Measurements from ENCODE around the gene MYL12A. TPM values are rescaled to one million over a fixed set of nuclear protein-coding genes. Genes with fewer than 3 reads are reported as not detected.

The MYL12A gene
- total RNA-seq, 1 donor from 2014 or later, result 421 TPM

DNA sequence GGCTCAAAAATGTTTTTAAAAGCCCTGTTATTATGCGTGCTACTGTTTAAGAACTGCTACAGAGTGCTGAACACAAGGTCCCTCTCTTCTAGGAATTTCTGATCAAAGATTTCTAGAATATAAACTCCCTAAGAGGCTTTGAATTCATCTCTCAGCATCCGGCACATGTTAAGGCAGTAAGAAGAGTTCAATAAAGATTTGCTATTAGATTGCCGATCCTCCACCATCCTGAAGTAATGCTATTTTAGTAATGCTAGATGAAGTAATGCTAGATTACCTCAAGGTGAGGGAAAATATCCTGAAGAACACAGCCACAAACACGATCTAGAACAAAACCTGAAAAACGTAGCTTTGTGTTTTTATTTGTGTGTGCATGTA is 13.4 kb downstream of the MYL12A start:
- intact Hi-C loops (cut with DNase I), result loop anchor here (2.0 kb wide), 1 partner anchor 192 kb away; no protein-coding TSS in a partner anchor
- TF ChIP-seq, protein P1, sequence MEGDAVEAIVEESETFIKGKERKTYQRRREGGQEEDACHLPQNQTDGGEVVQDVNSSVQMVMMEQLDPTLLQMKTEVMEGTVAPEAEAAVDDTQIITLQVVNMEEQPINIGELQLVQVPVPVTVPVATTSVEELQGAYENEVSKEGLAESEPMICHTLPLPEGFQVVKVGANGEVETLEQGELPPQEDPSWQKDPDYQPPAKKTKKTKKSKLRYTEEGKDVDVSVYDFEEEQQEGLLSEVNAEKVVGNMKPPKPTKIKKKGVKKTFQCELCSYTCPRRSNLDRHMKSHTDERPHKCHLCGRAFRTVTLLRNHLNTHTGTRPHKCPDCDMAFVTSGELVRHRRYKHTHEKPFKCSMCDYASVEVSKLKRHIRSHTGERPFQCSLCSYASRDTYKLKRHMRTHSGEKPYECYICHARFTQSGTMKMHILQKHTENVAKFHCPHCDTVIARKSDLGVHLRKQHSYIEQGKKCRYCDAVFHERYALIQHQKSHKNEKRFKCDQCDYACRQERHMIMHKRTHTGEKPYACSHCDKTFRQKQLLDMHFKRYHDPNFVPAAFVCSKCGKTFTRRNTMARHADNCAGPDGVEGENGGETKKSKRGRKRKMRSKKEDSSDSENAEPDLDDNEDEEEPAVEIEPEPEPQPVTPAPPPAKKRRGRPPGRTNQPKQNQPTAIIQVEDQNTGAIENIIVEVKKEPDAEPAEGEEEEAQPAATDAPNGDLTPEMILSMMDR (IDR thresholded peaks at IDR 0.05), result no peak
- peaks cover 18 to 46% of the 10 kb centered on the region in 2 donors for H3K4me1 ChIP-seq
- H3K9me3 ChIP-seq, result no peaks in the 10 kb centered on the region
- DNase-seq (ENCODE audit: low spot score in 2 of 2), result no peak
- H3K36me3 ChIP-seq, result peaks cover 25 to 37% of the 10 kb centered on the region in 2 donors
- peak overlapping the region; percentile 96 to 100 for H3K27ac ChIP-seq
- H3K4me3 ChIP-seq, result peak overlapping the region; percentile 94 to 96
- H3K27me3 ChIP-seq, result no peaks in the 10 kb centered on the region

DNA sequence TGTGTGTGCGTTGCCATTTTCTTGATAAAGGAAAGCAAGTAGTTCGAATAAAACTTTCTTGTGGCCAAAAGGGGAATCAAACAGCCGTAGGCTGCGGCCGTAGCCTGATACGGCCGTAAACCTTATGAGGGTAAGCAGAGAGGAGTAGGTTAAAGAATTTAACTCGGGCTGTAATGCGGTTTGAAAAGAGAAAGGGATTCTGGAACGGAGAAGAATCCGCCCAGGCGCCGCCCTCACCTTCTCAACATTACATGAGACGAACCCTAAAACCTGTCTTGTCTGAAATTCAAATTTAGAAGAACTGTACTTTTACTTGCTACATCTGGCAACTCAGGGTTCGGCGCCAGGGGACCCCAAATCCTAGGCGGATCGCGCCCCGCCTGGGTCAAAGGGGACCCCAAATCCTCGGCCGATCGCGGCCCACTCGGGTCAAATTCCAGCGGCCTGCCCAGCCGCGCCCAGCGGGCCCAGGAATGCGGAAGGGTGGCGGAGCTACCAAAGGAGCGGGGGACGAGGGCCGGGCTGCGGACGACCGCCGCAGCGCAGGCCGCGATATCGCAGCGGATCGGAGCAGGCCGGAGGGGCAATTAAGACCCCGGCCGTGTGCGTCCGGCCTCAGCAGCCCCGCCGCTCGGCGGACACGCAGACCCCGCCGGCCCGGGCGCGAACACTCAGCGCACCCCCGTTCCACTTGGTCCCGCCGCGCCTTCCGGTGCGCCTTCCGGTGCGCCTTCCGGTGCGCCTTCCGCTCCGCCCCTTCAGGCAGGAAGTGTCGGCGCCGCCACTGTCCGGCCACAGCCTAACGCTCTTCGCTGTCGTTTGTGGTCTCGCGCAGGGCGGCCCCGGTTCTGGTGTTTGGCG is 14.0 kb downstream of the MYL12A start, which contains the start of gene MYL12B:
TSS of gene MYL12B (plus strand) at position 761 of the 861 bp plus-strand sequence. CDS start 10,766 bp downstream, outside the sequence.
- intact Hi-C loops (cut with DNase I), result loop anchor here (2.0 kb wide), 2 partner anchors 191 to 331 kb away; no protein-coding TSS in a partner anchor
- peak within 1 kb of the TSS; percentile 94 to 96 for H3K4me3 ChIP-seq
- TF ChIP-seq, protein P1 (IDR thresholded peaks at IDR 0.05), result peak in 1 of 3 experiments; percentile 27
- no peaks in the 10 kb centered on the region for H3K27me3 ChIP-seq
- peaks cover 20 to 31% of the 10 kb centered on the region in 2 donors for H3K36me3 ChIP-seq
- peak within 1 kb of the TSS; percentile 96 to 100 for H3K27ac ChIP-seq
- DNase-seq (ENCODE audit: low spot score in 2 of 2), result peak; percentile 22 to 87
- H3K4me1 ChIP-seq, result peaks cover 18 to 42% of the 10 kb centered on the region in 2 donors
- no peaks in the 10 kb centered on the region for H3K9me3 ChIP-seq

DNA sequence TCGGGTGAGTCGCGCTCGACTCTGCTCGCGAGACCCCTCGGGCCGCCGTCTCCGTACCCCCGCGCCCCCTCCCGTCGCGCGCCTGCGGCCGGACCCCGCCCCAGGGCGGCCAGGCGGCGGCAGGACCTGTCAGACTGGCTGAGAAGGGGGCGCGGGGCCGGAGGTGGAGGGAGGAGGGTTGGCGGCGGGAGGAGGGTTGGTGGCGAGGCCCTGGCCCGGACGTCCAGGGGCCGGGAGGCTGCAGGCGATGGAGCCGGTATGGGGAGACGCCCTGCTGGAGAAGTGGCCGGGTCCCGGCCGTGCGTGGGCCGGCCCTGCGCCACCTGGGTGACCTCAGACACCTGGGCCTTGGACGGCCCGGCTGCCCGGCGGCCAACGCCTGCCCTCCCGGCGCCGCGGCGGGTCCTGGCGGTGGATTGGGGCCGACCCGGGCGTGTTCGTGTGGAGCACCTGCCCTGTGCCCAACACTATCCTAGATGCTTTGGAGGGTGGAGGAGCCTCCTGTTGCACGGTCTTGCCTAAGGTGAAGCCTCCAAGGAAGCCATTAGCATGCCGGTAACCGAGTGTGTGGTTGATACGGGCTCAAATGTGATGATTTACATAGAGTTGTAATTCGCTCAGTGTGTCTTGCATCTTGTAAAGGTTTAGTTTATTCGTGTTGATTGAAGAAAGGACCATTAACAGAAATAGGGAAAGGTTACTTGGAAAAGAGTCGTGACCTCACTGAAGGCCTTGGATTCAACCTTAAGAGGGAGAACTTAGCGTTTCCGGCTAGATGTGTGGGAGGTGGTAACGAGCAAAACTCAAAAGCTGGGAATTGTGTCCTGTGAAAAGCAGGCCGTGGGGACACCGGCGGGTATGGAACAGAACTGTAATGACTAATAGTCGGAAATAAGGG is 14.9 kb downstream of the MYL12A start:
- H3K9me3 ChIP-seq, result no peaks in the 10 kb centered on the region
- H3K36me3 ChIP-seq, result peaks cover 15 to 22% of the 10 kb centered on the region in 2 donors
- H3K4me1 ChIP-seq, result peaks cover 12 to 40% of the 10 kb centered on the region in 2 donors
- peak overlapping the region; percentile 94 to 96 for H3K4me3 ChIP-seq
- no peak for DNase-seq (ENCODE audit: low spot score in 2 of 2)
- intact Hi-C loops (cut with DNase I), result loop anchor here (2.0 kb wide), 1 partner anchor 330 kb away; no protein-coding TSS in a partner anchor
- H3K27me3 ChIP-seq, result no peaks in the 10 kb centered on the region
- H3K27ac ChIP-seq, result peak overlapping the region; percentile 96 to 100
- TF ChIP-seq, protein P1 (IDR thresholded peaks at IDR 0.05), result no peak

DNA sequence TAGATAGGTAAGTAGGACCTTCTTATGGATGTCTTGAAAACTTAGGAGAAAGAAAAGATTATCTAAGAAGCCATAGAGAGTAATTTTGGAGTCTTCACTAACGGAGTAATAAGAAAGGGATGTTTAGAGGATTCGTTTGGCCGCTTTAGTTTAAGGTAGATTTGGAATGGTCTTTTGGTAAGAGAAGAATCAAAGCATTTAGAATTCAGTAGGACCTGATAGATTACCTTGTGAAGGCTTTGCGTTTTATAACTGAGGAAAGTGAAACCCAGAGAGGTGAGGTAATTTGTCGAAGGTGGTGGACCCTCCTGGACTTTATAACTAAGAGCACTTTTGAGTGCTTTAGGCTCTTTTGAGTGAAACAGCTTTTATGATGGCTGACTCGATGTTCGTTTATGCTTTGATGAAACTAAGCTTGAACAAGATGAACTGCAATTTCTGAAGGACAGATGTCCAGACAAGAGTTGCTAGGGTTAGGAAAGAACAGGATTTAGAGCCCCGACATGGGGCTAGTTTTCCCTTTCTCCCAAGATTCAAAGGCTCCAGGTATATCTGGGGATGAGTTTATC is 15.6 kb downstream of the MYL12A start:
- H3K27ac ChIP-seq, result peak overlapping the region; percentile 96 to 100
- H3K9me3 ChIP-seq, result no peaks in the 10 kb centered on the region
- H3K27me3 ChIP-seq, result no peaks in the 10 kb centered on the region
- no peak for DNase-seq (ENCODE audit: low spot score in 2 of 2)
- intact Hi-C loops (cut with DNase I), result loop anchor here (2.0 kb wide), 1 partner anchor 330 kb away; no protein-coding TSS in a partner anchor
- TF ChIP-seq, protein P1 (IDR thresholded peaks at IDR 0.05), result no peak
- H3K4me1 ChIP-seq, result peaks cover 10 to 34% of the 10 kb centered on the region in 2 donors
- peak overlapping the region; percentile 94 to 96 for H3K4me3 ChIP-seq
- peaks cover 7 to 15% of the 10 kb centered on the region in 2 donors for H3K36me3 ChIP-seq

DNA sequence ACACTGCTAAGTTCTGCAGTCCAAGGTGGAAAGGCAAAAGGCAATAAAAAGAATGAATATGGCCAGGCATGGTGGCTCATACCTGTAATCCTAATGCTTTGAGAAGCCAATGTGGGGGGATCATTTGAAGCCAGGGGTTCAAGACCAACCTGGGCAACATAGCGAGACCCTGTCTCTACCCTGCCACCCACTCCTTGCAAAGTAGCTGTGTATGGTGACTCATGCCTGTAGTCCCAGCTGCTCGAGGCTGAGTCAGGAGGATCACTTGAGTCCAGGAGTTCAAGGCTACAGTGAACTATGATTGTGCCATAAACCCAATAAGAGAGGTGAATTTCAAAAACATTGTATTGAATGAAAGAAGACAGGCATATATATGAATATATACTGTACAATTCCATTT is 16.8 kb downstream of the MYL12A start:
- intact Hi-C loops (cut with DNase I), result no loop called here
- H3K9me3 ChIP-seq, result no peaks in the 10 kb centered on the region
- H3K4me1 ChIP-seq, result peaks cover 12 to 43% of the 10 kb centered on the region in 2 donors
- H3K27ac ChIP-seq, result no peak overlapping the region
- peak overlapping the region; percentile 94 to 96 for H3K4me3 ChIP-seq
- H3K27me3 ChIP-seq, result no peaks in the 10 kb centered on the region
- peaks cover 0 to 7% of the 10 kb centered on the region in 2 donors for H3K36me3 ChIP-seq
- TF ChIP-seq, protein P1 (IDR thresholded peaks at IDR 0.05), result no peak
- no peak for DNase-seq (ENCODE audit: low spot score in 2 of 2)

All from ascending aorta (tissue), 2 donors.